GM19467 (cell line): ENCODE results near the gene WNT16.

Experiments
- ATAC-seq: cut with Tn5 transposase; IDR thresholded peaks from one replicate; pipeline ENCODE4 v1.9.1; 2021; ENCODE audit warnings: mild to moderate bottlenecking, moderate library complexity; ENCODE audit not compliant: unreplicated experiment

The WNT16 gene

DNA sequence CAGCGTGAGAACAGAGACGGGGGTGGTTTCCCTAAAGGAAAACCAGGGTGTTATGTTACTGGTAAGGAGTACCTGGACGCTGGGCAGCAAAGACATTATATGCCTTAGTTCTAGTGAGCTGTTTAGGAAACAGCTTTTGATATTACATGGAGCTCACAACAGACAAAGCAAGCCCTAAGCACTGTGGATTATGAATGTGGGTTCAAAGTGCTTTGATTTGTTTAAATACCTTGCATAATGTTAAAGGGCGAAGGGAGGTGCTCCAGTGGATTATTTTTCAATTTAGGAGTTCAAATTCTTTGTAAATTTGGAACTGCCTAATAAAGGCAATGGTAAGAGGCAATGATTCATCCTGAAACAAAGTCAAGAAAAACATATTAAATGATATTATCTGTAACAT lies 13.8 kb downstream of the WNT16 start:
- no peak for ATAC-seq

DNA sequence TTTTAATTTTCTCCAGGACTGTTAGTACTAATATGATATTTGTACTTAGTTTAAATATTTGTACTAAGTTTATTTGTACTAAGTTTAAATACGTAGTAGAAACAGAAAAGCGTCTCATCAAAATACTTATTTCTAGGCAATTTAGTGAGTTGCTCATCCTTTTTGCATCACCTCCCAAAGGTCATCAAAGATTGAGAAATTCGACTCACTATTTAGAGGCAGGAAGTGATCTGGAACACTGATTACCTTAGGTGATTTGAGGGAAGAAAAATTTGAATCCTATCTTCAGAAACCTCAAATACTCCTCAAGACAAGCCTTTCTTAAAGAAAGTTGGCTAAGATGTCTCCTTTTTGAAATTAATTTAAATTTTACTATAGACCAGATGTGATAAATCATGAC lies 14.5 kb downstream of the WNT16 start:
- ATAC-seq: no peak

DNA sequence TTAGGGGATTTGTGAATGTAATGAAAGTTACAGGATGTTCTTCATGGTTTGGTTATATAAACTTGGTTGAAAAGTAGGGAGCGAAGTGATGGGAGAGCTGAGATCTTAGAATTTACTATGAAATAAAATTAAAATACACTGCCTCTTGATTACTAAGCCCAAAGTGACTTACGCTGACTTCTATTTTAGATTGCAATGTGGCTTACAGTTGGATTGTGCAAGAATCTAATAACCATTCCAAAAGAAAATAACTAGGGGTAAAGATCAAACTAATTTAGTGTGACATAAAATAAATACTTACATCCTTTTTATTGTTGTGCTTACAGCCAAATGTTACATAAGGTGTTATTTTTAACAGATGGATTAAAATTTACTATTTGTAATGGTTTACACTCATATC lies 15.3 kb downstream of the WNT16 start:
- ATAC-seq: no peak

DNA sequence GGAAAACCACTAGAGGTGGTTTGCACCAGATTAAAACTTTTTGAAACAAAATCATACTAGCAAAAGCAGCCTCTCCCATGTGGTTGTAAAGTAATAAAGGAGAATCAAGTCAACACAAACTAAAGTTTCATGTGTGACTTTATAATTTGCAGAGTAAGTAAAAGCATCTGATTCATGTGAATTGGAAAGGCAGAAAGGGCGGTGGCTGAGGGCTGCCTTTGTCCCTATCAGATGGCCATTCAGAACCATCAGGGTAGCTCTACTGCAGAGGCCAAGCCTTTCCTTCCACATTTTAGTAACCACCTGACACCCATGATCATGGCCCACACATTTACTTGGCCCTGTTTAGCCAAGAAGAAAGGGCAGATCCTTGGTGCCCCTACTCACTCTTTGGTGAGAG lies 15.7 kb downstream of the WNT16 start:
- no peak for ATAC-seq

DNA sequence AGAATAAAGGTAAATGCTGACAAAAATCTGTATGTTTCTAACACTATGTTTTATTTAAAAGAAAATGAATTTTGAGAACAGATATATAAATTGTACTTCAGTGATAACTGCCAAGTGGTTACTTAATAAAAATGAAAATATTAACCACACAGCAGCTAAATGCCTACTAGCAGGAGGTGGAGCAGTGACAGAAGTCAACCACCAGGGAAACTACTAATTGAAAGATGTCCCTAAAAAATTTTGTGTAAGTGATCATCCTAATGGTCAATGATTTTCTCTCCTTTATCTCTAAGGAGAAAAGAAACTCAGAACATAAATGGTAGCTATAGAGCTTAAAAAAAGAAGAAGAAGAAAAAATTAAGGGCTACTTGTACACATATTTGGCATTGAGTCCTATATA lies 22.9 kb downstream of the WNT16 start:
- ATAC-seq: no peak

DNA sequence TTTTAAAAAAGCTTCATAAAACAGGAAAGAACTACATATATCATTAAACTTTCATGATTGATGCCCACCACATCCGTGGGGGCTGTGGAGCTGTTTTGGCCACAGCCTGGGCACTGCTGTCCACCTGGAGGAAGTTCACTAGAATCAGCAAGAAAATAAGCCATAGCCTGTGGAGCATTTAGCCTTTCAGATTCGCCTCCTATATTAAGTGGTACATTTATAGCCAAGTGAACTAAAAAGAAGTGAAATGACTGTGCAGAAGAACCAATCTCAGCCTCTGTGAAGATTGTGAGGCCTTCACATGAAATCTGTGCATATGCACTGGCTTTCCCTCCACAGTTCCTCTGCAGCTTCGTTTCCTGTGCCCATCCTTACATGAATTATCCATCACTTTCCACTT lies 23.5 kb downstream of the WNT16 start:
- no peak for ATAC-seq

DNA sequence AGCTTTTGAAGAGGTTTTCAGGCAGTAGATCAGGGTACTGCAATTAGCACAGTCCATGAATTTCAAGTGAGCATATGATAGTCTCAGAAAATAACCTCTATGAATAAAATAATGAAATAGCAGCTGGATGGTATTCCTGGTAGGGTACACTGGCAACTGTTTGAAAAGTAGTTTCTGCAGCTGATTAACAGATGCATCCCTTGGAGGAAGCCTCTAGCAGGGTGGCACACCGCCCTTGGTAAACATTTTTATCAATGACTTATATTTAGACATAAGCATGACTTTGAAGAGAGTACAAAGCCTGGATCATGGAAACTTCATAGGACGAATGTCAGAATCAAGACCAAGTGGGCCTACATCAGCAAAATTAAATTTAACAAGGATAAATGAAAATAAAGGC lies 26.8 kb downstream of the WNT16 start:
- ATAC-seq: no peak

DNA sequence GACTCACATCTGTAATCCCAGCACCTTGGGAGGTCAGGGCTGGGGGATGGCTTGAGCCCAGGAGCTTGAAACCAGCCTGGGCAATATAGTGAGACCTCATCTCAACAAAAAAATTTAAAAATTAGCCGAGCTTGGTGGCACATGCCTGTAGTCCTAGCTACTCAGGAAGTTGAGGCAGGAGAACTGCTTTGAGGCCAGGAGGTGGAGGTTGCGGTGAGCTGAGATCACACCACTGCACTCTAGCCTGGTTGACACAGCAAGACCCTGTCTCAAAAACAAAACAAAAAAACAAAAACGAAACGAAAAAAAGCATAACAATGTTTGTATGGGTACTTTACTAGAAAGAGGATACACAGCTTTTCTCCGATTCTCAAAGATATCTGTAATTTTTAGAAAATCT lies 31.8 kb downstream of the WNT16 start:
- ATAC-seq: no peak

DNA sequence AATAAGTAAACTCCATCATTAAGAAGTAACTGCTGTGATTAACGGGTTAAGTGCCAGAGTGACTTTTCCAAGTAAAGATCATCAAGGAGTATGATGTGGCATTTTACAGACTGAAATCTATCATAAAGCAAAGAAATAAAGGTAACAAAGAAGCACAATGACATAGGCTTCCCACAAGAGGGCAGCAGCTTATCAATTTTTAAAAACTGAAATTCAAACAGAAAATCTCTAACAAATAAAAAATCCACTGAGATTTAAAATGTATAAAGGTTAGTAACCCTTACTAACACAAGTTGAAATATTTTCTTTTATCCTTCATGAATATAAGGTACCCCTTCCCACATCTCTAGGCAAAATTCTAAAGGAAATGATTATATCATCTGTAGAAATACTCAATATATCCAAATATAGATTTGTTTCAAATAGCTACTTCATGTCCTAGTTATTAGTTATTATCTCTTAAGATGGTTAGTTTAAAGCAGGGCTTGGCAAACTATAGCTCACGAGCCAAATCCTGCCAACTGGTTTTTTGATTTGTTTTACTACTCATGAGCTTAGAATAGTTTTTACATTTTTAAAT lies 38.1 kb downstream of the WNT16 start:
- ATAC-seq: no peak

DNA sequence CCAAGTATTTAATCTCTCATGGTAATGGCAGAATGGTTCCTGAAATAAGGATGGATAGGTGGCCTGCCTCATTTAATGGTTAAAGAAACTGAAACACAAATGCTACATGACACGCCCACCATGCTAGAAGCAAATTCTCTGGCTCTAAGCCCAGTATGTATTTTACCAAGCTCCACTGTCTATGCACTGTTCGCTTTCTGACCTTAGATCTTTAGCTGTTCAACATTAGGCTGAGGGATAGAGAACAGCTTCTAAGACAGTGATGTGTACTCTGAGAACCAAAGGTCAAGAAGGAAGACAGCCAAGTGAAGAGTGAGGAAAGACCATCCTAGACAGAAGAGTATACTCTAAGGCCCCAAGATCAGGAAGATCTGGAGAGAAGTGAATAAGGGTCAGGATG lies 40.7 kb downstream of the WNT16 start:
- ATAC-seq: peak; percentile 44

DNA sequence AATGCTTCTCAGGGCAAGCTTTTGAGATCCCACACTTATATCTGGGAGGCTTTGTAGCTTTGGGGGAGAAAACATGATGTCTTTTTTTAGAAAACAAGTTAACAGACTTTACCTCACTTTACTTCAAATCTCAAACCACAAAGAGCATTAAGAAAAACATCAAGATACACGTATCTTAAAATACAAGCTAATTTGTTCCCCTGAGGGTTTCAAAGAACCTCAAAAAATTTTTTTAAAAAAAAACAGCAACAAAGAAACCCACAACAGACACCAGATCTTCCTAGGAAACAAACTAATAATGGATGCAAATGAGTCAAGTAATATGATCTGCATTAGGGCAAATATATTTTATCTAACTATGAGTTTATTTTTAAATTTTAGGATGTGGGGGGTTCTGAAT lies 42.6 kb downstream of the WNT16 start:
- no peak for ATAC-seq

DNA sequence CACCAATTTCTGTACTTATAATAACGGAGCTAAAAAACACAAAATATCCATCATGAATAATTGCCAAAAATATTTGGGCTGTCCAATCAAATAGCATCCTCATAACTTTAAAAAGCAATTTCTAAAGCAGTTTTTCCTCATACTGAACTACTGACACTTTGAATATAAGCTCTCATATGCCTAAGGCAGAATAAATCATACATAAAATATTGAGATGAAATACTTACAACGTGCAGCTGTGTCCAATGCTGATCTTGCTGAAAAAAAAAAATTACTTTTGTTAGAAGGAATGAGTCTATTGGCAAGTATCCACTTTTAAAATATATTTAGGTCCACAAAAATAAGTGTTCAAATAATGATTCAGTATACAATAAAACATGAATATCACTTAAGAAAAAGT lies 43.1 kb downstream of the WNT16 start:
- no peak for ATAC-seq

DNA sequence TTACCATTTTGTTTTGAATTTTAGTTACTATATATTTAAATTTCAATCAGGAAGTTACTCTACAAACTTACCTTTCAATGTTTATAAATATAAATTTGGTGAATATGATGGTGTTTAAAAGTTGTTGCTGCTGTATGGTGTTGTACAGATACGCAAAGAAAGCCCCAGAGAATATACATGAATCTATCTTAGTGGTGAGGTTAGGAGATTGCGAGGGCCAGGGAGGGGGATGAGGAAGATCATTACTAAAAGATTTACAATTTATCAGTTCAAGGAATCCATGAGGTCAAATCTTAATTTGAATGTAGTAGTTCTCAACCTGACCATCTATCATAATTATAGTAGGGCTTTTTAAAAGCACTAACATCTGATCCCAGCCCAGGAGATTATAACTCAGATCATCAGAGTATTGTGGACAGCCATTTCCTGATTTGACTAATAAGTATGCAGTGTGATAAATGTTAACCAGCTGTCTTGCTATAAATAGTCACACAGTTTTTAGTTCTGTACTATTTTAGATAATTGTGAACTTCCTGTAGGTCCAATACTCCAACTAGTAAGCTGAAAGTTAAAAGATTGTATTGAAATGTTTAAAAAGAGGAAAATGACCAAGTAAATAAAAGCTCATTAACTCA lies 43.7 kb downstream of the WNT16 start:
- peak; percentile 84 for ATAC-seq

DNA sequence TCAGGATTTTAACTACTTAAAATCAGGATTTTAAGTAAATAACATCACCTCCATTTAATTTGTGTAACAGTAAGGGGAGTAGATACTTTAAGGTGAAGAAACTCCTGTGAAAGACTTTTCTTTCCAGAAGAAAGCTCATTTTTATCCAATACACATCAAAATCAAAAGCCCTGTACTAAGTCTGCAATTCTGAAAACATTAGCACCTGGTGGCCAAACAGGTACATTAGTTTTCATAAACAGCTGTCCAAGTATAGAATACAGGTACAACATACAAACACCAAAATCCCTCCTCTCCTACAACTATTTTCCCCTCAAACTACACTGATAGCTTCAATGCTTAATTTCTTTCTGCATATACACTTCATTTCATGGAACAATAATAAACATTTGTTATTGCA lies 44.4 kb downstream of the WNT16 start:
- no peak for ATAC-seq

DNA sequence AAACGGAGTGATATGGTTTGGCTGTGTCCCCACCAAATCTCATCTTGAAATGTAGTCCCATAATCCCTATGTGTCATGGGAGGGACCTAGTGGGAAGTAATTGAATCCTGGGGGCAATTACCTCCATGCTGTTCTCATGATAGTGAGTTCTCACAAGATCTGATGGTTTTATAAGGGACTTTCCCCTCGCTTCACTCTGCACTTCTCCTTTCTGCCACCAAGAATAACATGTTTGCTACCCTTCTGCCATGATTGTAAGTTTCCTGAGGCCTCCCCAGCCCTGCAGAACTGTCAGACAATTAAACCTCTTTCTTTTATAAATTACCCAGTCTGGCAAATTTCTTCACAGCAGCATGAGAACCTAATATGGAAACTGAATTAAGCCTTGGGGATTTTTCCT lies 48.2 kb downstream of the WNT16 start:
- ATAC-seq: no peak

DNA sequence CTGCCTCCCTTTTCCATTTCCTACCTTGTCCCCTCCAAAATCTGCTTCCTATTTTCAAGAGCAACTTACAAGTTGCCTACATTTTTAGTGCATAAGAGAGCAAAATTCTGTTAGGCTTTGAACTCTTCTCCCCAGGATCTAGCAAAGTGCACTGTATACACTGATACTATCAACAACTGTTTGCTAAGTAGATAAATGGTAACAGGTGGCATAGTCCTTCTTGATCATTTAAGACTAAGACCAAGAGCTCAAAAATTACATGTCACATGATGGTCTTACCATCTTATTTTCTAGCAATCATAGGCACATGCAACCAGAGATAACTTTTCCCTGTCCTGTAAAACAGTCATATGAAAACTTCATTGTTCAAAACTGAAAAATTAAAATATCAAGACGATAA lies 51.1 kb downstream of the WNT16 start:
- ATAC-seq: no peak

DNA sequence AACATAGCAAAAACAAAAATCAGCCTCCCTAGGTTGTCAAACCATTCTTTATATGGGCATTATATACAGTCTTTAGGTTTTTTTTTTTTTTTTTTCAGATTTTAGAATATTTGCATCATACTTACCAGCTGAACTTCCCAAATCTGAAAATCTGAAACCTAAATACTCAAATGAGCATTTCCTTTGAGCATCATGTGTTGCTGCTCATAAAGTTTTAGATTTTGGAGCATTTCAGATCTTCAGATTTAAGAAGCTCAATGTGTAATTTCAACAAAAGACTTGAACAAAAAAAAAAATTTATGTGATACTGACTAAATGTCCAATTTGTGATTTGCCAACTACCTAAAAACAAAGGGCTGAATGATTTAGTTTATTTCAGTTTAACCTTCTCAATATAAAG lies 53.7 kb downstream of the WNT16 start:
- ATAC-seq: no peak

DNA sequence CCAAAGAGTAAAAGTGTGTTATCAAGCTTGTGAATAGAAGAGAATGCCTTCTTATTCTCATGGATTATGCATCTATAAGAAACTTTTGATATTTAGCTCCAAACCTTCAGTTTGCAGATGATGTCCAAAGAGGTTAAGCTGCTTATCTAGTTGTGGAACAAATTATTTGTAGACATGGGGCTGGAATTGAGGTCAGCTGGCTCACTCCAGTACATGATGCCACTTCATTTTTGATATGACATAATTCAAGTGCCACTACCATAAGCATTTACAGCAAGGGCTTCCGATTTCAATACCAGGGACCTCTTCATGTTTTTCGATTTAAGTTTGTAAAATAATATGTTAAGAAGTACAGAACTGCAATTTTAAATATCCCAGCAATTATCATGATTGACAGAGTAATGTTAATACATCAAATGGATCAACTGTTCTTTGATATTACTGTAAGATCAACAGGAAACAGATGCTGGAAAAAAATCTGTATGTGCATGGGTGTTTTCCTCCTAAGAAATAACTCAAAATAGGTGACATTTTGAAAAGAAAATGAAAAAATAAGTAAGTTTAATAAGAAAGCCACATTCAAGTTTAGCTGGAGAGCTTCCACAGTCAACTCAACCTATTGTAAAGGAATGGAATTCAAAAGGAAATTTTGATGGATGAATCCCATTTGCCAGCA lies 54.6 kb downstream of the WNT16 start:
- no peak for ATAC-seq

DNA sequence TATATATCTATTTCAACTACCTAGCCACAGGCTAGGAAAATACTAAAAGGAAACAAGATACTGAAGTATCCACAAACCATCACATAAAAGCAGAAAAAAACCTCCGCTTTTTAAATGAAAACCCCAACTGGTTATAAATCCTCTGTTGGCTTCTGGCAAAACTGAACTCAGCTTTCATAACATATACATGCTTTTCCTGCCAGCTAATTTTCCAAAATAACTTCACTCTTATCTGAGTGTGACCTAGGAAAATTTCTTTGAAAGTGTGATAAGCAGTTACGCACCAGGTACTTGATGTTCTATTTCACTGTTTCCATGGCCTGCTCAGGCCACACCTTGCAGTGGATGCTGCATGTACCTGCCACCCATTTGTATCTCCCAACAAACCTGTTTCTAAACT lies 55.5 kb downstream of the WNT16 start:
- no peak for ATAC-seq

DNA sequence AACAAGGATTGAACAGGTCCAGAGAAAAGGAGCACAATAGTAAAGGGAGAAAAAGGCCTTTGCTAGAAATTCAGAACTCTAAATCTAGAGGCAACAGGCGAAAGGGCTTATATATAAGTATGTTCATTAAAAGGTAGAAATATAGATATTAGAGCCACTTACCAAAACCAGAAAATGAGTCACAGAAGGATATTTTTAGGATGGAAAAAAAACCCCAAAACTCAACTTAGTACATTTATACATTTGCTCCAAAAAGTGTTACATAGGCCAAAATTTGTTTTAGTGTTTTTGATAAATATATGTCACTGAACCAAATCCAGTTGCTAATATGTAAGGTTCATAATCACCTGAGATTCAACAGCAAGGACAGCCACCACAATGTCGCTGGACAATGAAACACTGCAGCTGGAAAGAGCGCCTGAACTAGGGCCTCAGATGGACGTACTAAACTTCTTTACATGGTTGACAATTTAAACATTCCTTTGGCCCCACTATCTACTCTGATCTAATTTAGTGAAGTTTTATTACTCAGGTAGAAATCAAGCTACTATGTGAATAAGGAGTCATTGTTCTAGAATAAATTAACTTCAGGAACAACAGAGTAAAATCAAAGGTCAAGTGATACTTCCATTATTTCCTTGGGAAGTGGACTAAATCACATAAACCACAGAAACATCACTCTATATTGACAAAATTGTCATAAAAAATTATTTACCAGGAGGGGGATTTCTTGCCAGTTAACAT lies 56.4 kb downstream of the WNT16 start:
- no peak for ATAC-seq

DNA sequence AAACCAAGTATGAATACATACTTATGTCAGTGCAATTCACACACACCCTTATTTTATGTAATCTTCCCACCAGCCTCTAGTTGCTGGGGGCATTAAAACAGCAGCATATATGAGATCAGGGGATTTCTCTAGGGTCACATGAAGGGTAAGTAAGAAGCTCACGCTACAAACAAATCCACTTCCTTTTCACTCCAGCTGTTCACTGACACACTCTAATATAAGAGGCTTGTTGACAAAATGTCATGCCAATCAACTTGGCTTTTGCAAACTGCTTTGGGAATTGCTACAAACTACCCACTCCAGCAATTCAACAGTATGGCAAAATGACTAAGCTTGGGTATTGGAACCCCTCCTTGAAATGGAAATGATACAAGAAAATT lies 57.0 kb downstream of the WNT16 start:
- ATAC-seq: peak; percentile 96

DNA sequence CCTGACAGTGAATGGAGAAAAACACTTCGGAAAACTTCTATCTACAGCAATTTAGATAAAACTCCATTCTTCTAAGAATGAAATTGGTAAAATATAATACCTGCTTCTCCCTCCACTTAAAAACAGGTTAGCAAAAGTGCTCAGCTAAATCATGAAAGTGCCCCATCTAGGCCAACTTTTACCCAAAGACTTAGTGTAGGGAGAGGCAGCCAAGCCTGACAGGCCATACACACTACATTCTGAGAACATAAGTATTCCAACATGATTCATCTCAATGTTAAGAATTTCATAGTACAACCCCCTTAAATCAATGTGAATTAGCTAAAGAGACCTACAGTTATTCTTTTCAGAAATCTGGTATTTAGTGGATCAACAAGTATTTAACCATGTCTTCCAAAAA lies 60.1 kb downstream of the WNT16 start:
- ATAC-seq: no peak
